Measurements from ENCODE around the gene PALM. TPM values are rescaled to one million over a fixed set of nuclear protein-coding genes. Genes with fewer than 3 reads are reported as not detected.
A peak's percentile ranks its signal among the peaks of the same experiment; 100 is the strongest.

PALM gene
- polyA plus RNA-seq, 4 donors, result 12.4 to 37.6 (median 25.3) TPM

GRCh38 chr19:681029-682019 is 27.4 kb upstream of the PALM start:
- peak in 1 of 2 donors; percentile 89 for DNase-seq
- FAIRE-seq, result no peak

GRCh38 chr19:682678-683320 is 25.9 kb upstream of the PALM start:
- H3K4me3 ChIP-seq (ENCODE audit: low read depth in 1 of 3, low read length in 3 of 3), result no peak overlapping the region
- H3K27me3 ChIP-seq (ENCODE audit: control insufficient read depth in 3 of 3, insufficient read depth in 3 of 3, low read length in 3 of 3), result no peaks in the 10 kb centered on the region
- FAIRE-seq (no peak), DNase-seq (no peak)
- H3K4me1 ChIP-seq (ENCODE audit: control insufficient read depth in 3 of 3, insufficient read depth in 2 of 3, low read depth in 1 of 3, low read length in 2 of 3), result peaks cover 0 to 14% (median 7%) of the 10 kb centered on the region in 3 donors
- WGBS, 3 donors, result 59 to 80% (median 64%) methylated on average over 25 of the region's 25 CpGs
- H3K9me3 ChIP-seq (ENCODE audit: control insufficient read depth in 2 of 2, insufficient read depth in 1 of 2, low read depth in 1 of 2, low read length in 1 of 2), result no peaks in the 10 kb centered on the region
- H3K36me3 ChIP-seq (ENCODE audit: control insufficient read depth in 3 of 3, insufficient read depth in 2 of 3, low read depth in 1 of 3, low read length in 3 of 3), result peaks cover 0 to 20% (median 0%) of the 10 kb centered on the region in 3 donors
- no peak overlapping the region for H3K27ac ChIP-seq (ENCODE audit: low read depth in 1 of 3, low read length in 2 of 3)

More at GRCh38 chr19:681029-682019, 27.4 kb upstream of the PALM start:
- H3K36me3 ChIP-seq (ENCODE audit: control insufficient read depth in 3 of 3, insufficient read depth in 2 of 3, low read depth in 1 of 3, low read length in 3 of 3), result peaks cover 0 to 20% (median 0%) of the 10 kb centered on the region in 3 donors
- 49 to 60% (median 50%) methylated on average over 43 to 54 of the region's 54 CpGs for WGBS, 3 donors
- H3K4me1 ChIP-seq (ENCODE audit: control insufficient read depth in 3 of 3, insufficient read depth in 2 of 3, low read depth in 1 of 3, low read length in 2 of 3), result peaks cover 0 to 27% (median 7%) of the 10 kb centered on the region in 3 donors
- no peaks in the 10 kb centered on the region for H3K9me3 ChIP-seq (ENCODE audit: control insufficient read depth in 2 of 2, insufficient read depth in 1 of 2, low read depth in 1 of 2, low read length in 1 of 2)
- H3K27me3 ChIP-seq (ENCODE audit: control insufficient read depth in 3 of 3, insufficient read depth in 3 of 3, low read length in 3 of 3), result peaks cover 0 to 6% (median 5%) of the 10 kb centered on the region in 3 donors
- H3K27ac ChIP-seq (ENCODE audit: low read depth in 1 of 3, low read length in 2 of 3), result peak overlapping the region in 2 of 3 donors; percentile 76 to 96
- H3K4me3 ChIP-seq (ENCODE audit: low read depth in 1 of 3, low read length in 3 of 3), result peak overlapping the region in 1 of 3 donors; percentile 31

- Histone ChIP-seq H3K27ac (ENCODE audit: low read depth in 1 of 3, low read length in 2 of 3) (no peak overlapping the region), H3K4me1 (ENCODE audit: control insufficient read depth in 3 of 3, insufficient read depth in 2 of 3, low read depth in 1 of 3, low read length in 2 of 3) (peaks cover 0 to 2% (median 2%) of the 10 kb centered on the region in 3 donors), H3K27me3 (ENCODE audit: control insufficient read depth in 3 of 3, insufficient read depth in 3 of 3, low read length in 3 of 3) (no peaks in the 10 kb centered on the region), H3K36me3 (ENCODE audit: control insufficient read depth in 3 of 3, insufficient read depth in 2 of 3, low read depth in 1 of 3, low read length in 3 of 3) (peaks cover 0 to 10% (median 0%) of the 10 kb centered on the region in 3 donors), H3K9me3 (ENCODE audit: control insufficient read depth in 2 of 2, insufficient read depth in 1 of 2, low read depth in 1 of 2, low read length in 1 of 2) (peaks cover 0 to 2% of the 10 kb centered on the region in 2 donors), H3K4me3 (ENCODE audit: low read depth in 1 of 3, low read length in 3 of 3) (no peak overlapping the region)
- FAIRE-seq (no peak), DNase-seq (no peak)
- 78 to 79% (median 79%) methylated on average over 24 to 31 of the region's 31 CpGs for WGBS, 3 donors
Measured at GRCh38 chr19:685454-685931, 23.2 kb upstream of the PALM start.

GRCh38 chr19:686589-687297 is 22.0 kb upstream of the PALM start:
- Histone ChIP-seq H3K4me3 (ENCODE audit: low read depth in 1 of 3, low read length in 3 of 3) (no peak overlapping the region), H3K27ac (ENCODE audit: low read depth in 1 of 3, low read length in 2 of 3) (no peak overlapping the region), H3K36me3 (ENCODE audit: control insufficient read depth in 3 of 3, insufficient read depth in 2 of 3, low read depth in 1 of 3, low read length in 3 of 3) (peaks cover 0 to 4% (median 0%) of the 10 kb centered on the region in 3 donors), H3K4me1 (ENCODE audit: control insufficient read depth in 3 of 3, insufficient read depth in 2 of 3, low read depth in 1 of 3, low read length in 2 of 3) (no peaks in the 10 kb centered on the region), H3K27me3 (ENCODE audit: control insufficient read depth in 3 of 3, insufficient read depth in 3 of 3, low read length in 3 of 3) (no peaks in the 10 kb centered on the region), H3K9me3 (ENCODE audit: control insufficient read depth in 2 of 2, insufficient read depth in 1 of 2, low read depth in 1 of 2, low read length in 1 of 2) (peaks cover 0 to 2% of the 10 kb centered on the region in 2 donors)
- FAIRE-seq (no peak), DNase-seq (no peak)
- 50 to 67% (median 58%) methylated on average over 17 of the region's 17 CpGs for WGBS, 3 donors

- Histone ChIP-seq H3K4me1 (ENCODE audit: control insufficient read depth in 3 of 3, insufficient read depth in 2 of 3, low read depth in 1 of 3, low read length in 2 of 3) (no peaks in the 10 kb centered on the region), H3K27ac (ENCODE audit: low read depth in 1 of 3, low read length in 2 of 3) (no peak overlapping the region), H3K9me3 (ENCODE audit: control insufficient read depth in 2 of 2, insufficient read depth in 1 of 2, low read depth in 1 of 2, low read length in 1 of 2) (peaks cover 0 to 2% of the 10 kb centered on the region in 2 donors), H3K36me3 (ENCODE audit: control insufficient read depth in 3 of 3, insufficient read depth in 2 of 3, low read depth in 1 of 3, low read length in 3 of 3) (no peaks in the 10 kb centered on the region), H3K4me3 (ENCODE audit: low read depth in 1 of 3, low read length in 3 of 3) (no peak overlapping the region), H3K27me3 (ENCODE audit: control insufficient read depth in 3 of 3, insufficient read depth in 3 of 3, low read length in 3 of 3) (no peaks in the 10 kb centered on the region)
- DNase-seq (no peak), FAIRE-seq (no peak)
- 80 to 91% (median 87%) methylated on average over 11 of the region's 11 CpGs for WGBS, 3 donors
Measured at GRCh38 chr19:687569-688166, 21.1 kb upstream of the PALM start.

GRCh38 chr19:688214-688613 is 20.5 kb upstream of the PALM start:
- peaks cover 0 to 2% of the 10 kb centered on the region in 2 donors for H3K9me3 ChIP-seq (ENCODE audit: control insufficient read depth in 2 of 2, insufficient read depth in 1 of 2, low read depth in 1 of 2, low read length in 1 of 2)
- no peaks in the 10 kb centered on the region for H3K27me3 ChIP-seq (ENCODE audit: control insufficient read depth in 3 of 3, insufficient read depth in 3 of 3, low read length in 3 of 3)
- H3K4me3 ChIP-seq (ENCODE audit: low read depth in 1 of 3, low read length in 3 of 3), result no peak overlapping the region
- no peak for DNase-seq
- no peak for FAIRE-seq
- no peak overlapping the region for H3K27ac ChIP-seq (ENCODE audit: low read depth in 1 of 3, low read length in 2 of 3)
- WGBS, 3 donors, result 53 to 67% (median 67%) methylated on average over 15 of the region's 15 CpGs
- H3K4me1 ChIP-seq (ENCODE audit: control insufficient read depth in 3 of 3, insufficient read depth in 2 of 3, low read depth in 1 of 3, low read length in 2 of 3), result no peaks in the 10 kb centered on the region
- H3K36me3 ChIP-seq (ENCODE audit: control insufficient read depth in 3 of 3, insufficient read depth in 2 of 3, low read depth in 1 of 3, low read length in 3 of 3), result no peaks in the 10 kb centered on the region

- no peak for DNase-seq
- H3K4me3 ChIP-seq (ENCODE audit: low read depth in 1 of 3, low read length in 3 of 3), result no peak overlapping the region
- no peaks in the 10 kb centered on the region for H3K4me1 ChIP-seq (ENCODE audit: control insufficient read depth in 3 of 3, insufficient read depth in 2 of 3, low read depth in 1 of 3, low read length in 2 of 3)
- FAIRE-seq, result no peak
- H3K27ac ChIP-seq (ENCODE audit: low read depth in 1 of 3, low read length in 2 of 3), result no peak overlapping the region
- H3K36me3 ChIP-seq (ENCODE audit: control insufficient read depth in 3 of 3, insufficient read depth in 2 of 3, low read depth in 1 of 3, low read length in 3 of 3), result no peaks in the 10 kb centered on the region
- WGBS, 3 donors, result 64 to 70% (median 65%) methylated on average over 17 of the region's 17 CpGs
- H3K9me3 ChIP-seq (ENCODE audit: control insufficient read depth in 2 of 2, insufficient read depth in 1 of 2, low read depth in 1 of 2, low read length in 1 of 2), result peaks cover 0 to 2% of the 10 kb centered on the region in 2 donors
- no peaks in the 10 kb centered on the region for H3K27me3 ChIP-seq (ENCODE audit: control insufficient read depth in 3 of 3, insufficient read depth in 3 of 3, low read length in 3 of 3)
Measured at GRCh38 chr19:688992-689391, 19.7 kb upstream of the PALM start.
